GM23248 (cell line): ENCODE data around the gene DBF4.

Experiments
- EZH2 ChIP-seq: fragments of 200-600 bp; sonication (generic); IDR thresholded peaks from 2 replicates; pipeline ENCODE4 v1.6.1; 2018; ENCODE audit warnings: antibody characterized with exemption, mild to moderate bottlenecking; ENCODE audit not compliant: insufficient read depth, poor library complexity, severe bottlenecking
- EZH2phosphoT487 ChIP-seq: fragments of 200-600 bp; sonication (generic); IDR thresholded peaks from 2 replicates; pipeline ENCODE4 v1.6.1; 2018; ENCODE audit warnings: antibody characterized with exemption, moderate library complexity, mild to moderate bottlenecking, low read depth; ENCODE audit not compliant: insufficient read depth

DNA sequence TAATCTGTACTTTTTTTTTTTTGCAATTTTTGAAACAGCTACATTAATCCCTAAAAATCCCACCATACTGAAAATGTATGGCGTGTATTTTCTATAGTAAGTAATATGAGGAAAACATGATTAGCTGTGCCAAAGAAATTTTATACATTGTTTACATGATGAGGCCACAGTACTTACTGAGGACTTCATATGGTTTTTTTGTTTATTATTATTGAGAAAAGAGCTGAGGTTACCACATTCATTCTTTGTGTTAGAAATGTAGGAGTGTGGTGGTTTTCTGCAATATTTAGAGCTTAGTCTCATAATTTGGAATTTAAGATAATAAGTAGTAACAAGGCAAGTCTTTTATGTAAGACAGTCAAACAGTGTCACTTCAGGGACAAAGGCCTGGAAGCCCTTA, 45.2 kb upstream of the DBF4 start:
- no peak for TF ChIP-seq EZH2
- TF ChIP-seq EZH2phosphoT487 = no peak
